Trophoblast cell (in vitro differentiated cells and primary cell): ENCODE results near the gene POLDIP3.

Source experiments
- DNase-seq, 2 donors: peaks; one replicate each; pipeline ENCODE4 v3.0.0-alpha.2; 2016
- H2AFZ ChIP-seq: 2 replicates; pipeline ENCODE4 v1.6.1; 2013; ENCODE audit warnings: low read length, moderate library complexity, mild to moderate bottlenecking; ENCODE audit not compliant: insufficient read depth, poor library complexity
- H2AK5ac ChIP-seq: 2 replicates; pipeline ENCODE4 v1.6.1; 2013; ENCODE audit warnings: mild to moderate bottlenecking, low read length
- H2BK120ac ChIP-seq: 2 replicates; pipeline ENCODE4 v1.6.1; 2013; ENCODE audit warnings: low read length, mild to moderate bottlenecking, moderate library complexity; ENCODE audit not compliant: insufficient read depth, poor library complexity
- H2BK12ac ChIP-seq: 2 replicates; pipeline ENCODE4 v1.6.1; 2013; ENCODE audit warnings: mild to moderate bottlenecking, low read length, moderate library complexity
- H2BK5ac ChIP-seq: 2 replicates; pipeline ENCODE4 v1.6.1; 2013; ENCODE audit warnings: low read length, low read depth, moderate library complexity, mild to moderate bottlenecking; ENCODE audit not compliant: poor library complexity
- H3K14ac ChIP-seq: 2 replicates; pipeline ENCODE4 v1.6.1; 2013; ENCODE audit warnings: mild to moderate bottlenecking, low read length
- H3K18ac ChIP-seq: 2 replicates; pipeline ENCODE4 v1.6.1; 2013; ENCODE audit warnings: mild to moderate bottlenecking, low read length
- H3K23ac ChIP-seq: 2 replicates; pipeline ENCODE4 v1.6.1; 2013; ENCODE audit warnings: low read length
- H3K27ac ChIP-seq: 2 replicates; pipeline ENCODE4 v1.5.1; 2013; ENCODE audit warnings: low read depth, mild to moderate bottlenecking, inconsistent platforms, low read length, moderate library complexity
- H3K27me3 ChIP-seq: 2 replicates; pipeline ENCODE4 v1.6.1; 2013; ENCODE audit warnings: inconsistent platforms, mild to moderate bottlenecking, low read length, moderate library complexity; ENCODE audit not compliant: insufficient read depth
- H3K36me3 ChIP-seq, 2 experiments: 1 replicate in 1 of 2; 2 replicates in 1 of 2; pipeline ENCODE4 v1.6.1; 2013; ENCODE audit warnings: low read length in 2 of 2, mild to moderate bottlenecking in 2 of 2, moderate library complexity in 1 of 2; ENCODE audit not compliant: insufficient read depth in 2 of 2, control insufficient read depth in 1 of 2
- H3K4ac ChIP-seq: 2 replicates; pipeline ENCODE4 v1.6.1; 2013; ENCODE audit warnings: low read depth, mild to moderate bottlenecking, low read length, moderate library complexity
- H3K4me1 ChIP-seq, 2 experiments: 1 replicate in 1 of 2; 2 replicates in 1 of 2; pipeline ENCODE4 v1.6.1; 2013; ENCODE audit warnings: low read length in 2 of 2, mild to moderate bottlenecking in 2 of 2, moderate library complexity in 1 of 2; ENCODE audit not compliant: insufficient read depth in 2 of 2, control insufficient read depth in 1 of 2
- H3K4me2 ChIP-seq: 2 replicates; pipeline ENCODE4 v1.6.1; 2013; ENCODE audit warnings: inconsistent platforms, mild to moderate bottlenecking, low read length, moderate library complexity
- H3K4me3 ChIP-seq: 2 replicates; pipeline ENCODE4 v1.5.1; 2013; ENCODE audit warnings: mild to moderate bottlenecking, low read depth, low read length, inconsistent platforms
- H3K79me1 ChIP-seq: one replicate; pipeline ENCODE4 v1.6.1; 2013; ENCODE audit warnings: low read length
- H3K79me2 ChIP-seq: 2 replicates; pipeline ENCODE4 v1.6.1; 2013; ENCODE audit warnings: low read length, mild to moderate bottlenecking; ENCODE audit not compliant: control insufficient read depth, insufficient read depth, poor library complexity
- H3K9ac ChIP-seq: 2 replicates; pipeline ENCODE4 v1.6.1; 2013; ENCODE audit warnings: mild to moderate bottlenecking, low read length
- H3K9me3 ChIP-seq: 2 replicates; pipeline ENCODE4 v1.6.1; 2013; ENCODE audit warnings: low read depth, mild to moderate bottlenecking, control low read depth, inconsistent platforms, low read length; ENCODE audit not compliant: insufficient read depth
- H4K12ac ChIP-seq: 2 replicates; pipeline ENCODE4 v1.6.1; 2013; ENCODE audit warnings: low read depth, mild to moderate bottlenecking, low read length, moderate library complexity
- H4K8ac ChIP-seq: 2 replicates; pipeline ENCODE4 v1.6.1; 2013; ENCODE audit warnings: low read depth, mild to moderate bottlenecking, low read length, moderate library complexity
- H4K91ac ChIP-seq: one replicate; pipeline ENCODE4 v1.6.1; 2013; ENCODE audit warnings: low read depth, mild to moderate bottlenecking, low read length, moderate library complexity
- WGBS: extraction: QIAGEN DNeasy Blood & Tissue Kit; methylation state at CpG from one replicate; pipeline ENCODE4 v1.1.7; 2013; ENCODE audit warnings: missing lambda C conversion rate; ENCODE audit not compliant: insufficient read length, insufficient coverage; ENCODE audit errors: extremely low coverage; 5-methylcytosine and 5-hydroxymethylcytosine counted together

POLDIP3 gene

DNA sequence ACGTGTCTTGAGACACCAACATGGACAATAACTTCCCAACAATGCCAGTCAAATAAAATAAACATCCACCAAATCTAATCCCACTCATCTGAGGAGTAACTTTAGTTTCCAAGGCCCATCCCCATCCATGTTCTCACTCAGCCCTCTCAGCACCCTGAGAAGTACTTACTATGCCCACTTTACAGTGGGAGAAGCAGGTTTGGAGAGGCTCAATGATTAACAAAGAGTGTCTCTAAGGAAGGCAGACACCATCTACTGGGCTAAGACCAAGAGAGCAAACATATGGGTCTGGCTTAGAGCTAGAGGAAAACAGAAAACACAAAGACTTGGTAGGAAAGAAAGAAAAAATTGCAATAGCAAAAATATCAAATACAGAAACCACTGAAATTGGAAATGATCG lies 11.3 kb downstream of the POLDIP3 start:
- no peaks in the 10 kb centered on the region for H3K27me3 ChIP-seq
- no peak overlapping the region for H3K23ac ChIP-seq
- H4K8ac ChIP-seq = no peak overlapping the region
- H3K79me1 ChIP-seq = no peaks in the 10 kb centered on the region
- no peak overlapping the region for H3K14ac ChIP-seq
- H2AFZ ChIP-seq = no peak overlapping the region
- peaks cover 5 to 15% of the 10 kb centered on the region in 2 experiments for H3K4me1 ChIP-seq
- H4K91ac ChIP-seq = no peak overlapping the region
- H3K4me2 ChIP-seq = no peak overlapping the region
- peaks cover 36 to 51% of the 10 kb centered on the region in 2 experiments for H3K36me3 ChIP-seq
- H2BK5ac ChIP-seq = no peak overlapping the region
- H3K9ac ChIP-seq = no peak overlapping the region
- peaks cover 3% of the 10 kb centered on the region for H3K9me3 ChIP-seq
- WGBS = no CpG with 5 or more reads among the region's 2 CpGs
- no peak overlapping the region for H3K18ac ChIP-seq
- no peak overlapping the region for H3K4me3 ChIP-seq
- H4K12ac ChIP-seq = no peak overlapping the region
- no peak overlapping the region for H3K27ac ChIP-seq
- peak overlapping the region; percentile 14 for H3K4ac ChIP-seq
- no peak for DNase-seq
- H3K79me2 ChIP-seq = peaks cover 11% of the 10 kb centered on the region
- no peak overlapping the region for H2AK5ac ChIP-seq
- no peak overlapping the region for H2BK12ac ChIP-seq
- no peak overlapping the region for H2BK120ac ChIP-seq

GRCh38 chr22:42602470-42602869 lies 12.2 kb downstream of the POLDIP3 start:
- no peak overlapping the region for H3K9ac ChIP-seq
- peaks cover 3% of the 10 kb centered on the region for H3K9me3 ChIP-seq
- H3K4me3 ChIP-seq = no peak overlapping the region
- H2BK12ac ChIP-seq = no peak overlapping the region
- DNase-seq = no peak
- H2AK5ac ChIP-seq = no peak overlapping the region
- no peak overlapping the region for H3K18ac ChIP-seq
- no peak overlapping the region for H3K4me2 ChIP-seq
- H3K27me3 ChIP-seq = no peaks in the 10 kb centered on the region
- H4K8ac ChIP-seq = no peak overlapping the region
- no peak overlapping the region for H2BK120ac ChIP-seq
- H3K4ac ChIP-seq = no peak overlapping the region
- no peaks in the 10 kb centered on the region for H3K79me1 ChIP-seq
- peaks cover 38 to 50% of the 10 kb centered on the region in 2 experiments for H3K36me3 ChIP-seq
- no peak overlapping the region for H4K12ac ChIP-seq
- no peak overlapping the region for H3K27ac ChIP-seq
- no peak overlapping the region for H2BK5ac ChIP-seq
- no peak overlapping the region for H3K23ac ChIP-seq
- WGBS = no CpG with 5 or more reads among the region's 2 CpGs
- H4K91ac ChIP-seq = no peak overlapping the region
- H3K4me1 ChIP-seq = peaks cover 4 to 14% of the 10 kb centered on the region in 2 experiments
- H2AFZ ChIP-seq = no peak overlapping the region
- H3K79me2 ChIP-seq = peaks cover 9% of the 10 kb centered on the region
- H3K14ac ChIP-seq = no peak overlapping the region

DNA sequence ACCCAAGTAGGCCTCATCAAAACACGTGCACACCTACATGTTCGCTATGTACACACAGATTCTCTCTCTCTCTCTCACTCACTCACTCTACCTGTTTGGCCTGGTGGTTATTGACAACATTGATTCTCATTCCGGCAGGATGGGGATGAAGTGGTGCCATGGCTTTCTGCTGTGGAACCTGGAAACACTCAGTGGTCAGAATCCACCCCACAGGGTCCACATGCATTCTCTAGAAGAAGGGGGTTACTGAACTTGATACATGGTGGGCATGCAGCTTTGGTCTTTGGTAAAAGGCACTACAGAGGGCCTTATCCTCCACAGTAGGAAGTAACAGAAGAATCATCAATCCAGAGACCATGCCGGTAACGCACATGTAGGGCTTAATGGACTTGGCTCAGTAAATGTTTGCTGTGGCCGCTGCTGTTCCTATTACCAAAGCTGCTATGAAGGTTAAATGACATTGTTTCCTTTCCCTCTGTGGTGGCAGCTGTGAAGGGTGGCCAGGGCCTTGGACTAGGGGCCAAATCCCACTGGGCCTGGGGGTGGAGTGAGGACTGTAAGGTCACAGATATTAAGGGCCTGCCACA lies 12.7 kb downstream of the POLDIP3 start:
- Histone ChIP-seq H3K27ac (no peak overlapping the region), H3K18ac (no peak overlapping the region), H2BK120ac (no peak overlapping the region), H3K4me1 (peaks cover 4 to 18% of the 10 kb centered on the region in 2 experiments), H3K79me2 (peaks cover 9% of the 10 kb centered on the region), H3K9ac (no peak overlapping the region), H2BK12ac (no peak overlapping the region), H3K36me3 (peaks cover 39 to 53% of the 10 kb centered on the region in 2 experiments), H4K8ac (no peak overlapping the region), H3K23ac (no peak overlapping the region), H4K91ac (no peak overlapping the region), H3K27me3 (no peaks in the 10 kb centered on the region), H2AK5ac (no peak overlapping the region), H3K4me2 (no peak overlapping the region), H2AFZ (no peak overlapping the region), H4K12ac (no peak overlapping the region), H3K79me1 (no peaks in the 10 kb centered on the region), H3K14ac (no peak overlapping the region), H3K4ac (peak overlapping the region; percentile 9), H3K4me3 (no peak overlapping the region), H3K9me3 (peaks cover 3% of the 10 kb centered on the region), H2BK5ac (no peak overlapping the region)
- no peak for DNase-seq
- WGBS = no CpG with 5 or more reads among the region's 6 CpGs

GRCh38 chr22:42596863-42597530 lies 17.7 kb downstream of the POLDIP3 start:
- Histone ChIP-seq H3K79me1 (peaks cover 12% of the 10 kb centered on the region), H3K4me1 (peaks cover 14 to 27% of the 10 kb centered on the region in 2 experiments), H3K18ac (no peak overlapping the region), H3K14ac (no peak overlapping the region), H2BK120ac (no peak overlapping the region), H2AFZ (no peak overlapping the region), H4K91ac (no peak overlapping the region), H3K9me3 (peaks cover 3% of the 10 kb centered on the region), H3K4ac (no peak overlapping the region), H3K27me3 (no peaks in the 10 kb centered on the region), H3K4me2 (no peak overlapping the region), H2BK5ac (no peak overlapping the region), H4K12ac (no peak overlapping the region), H3K9ac (no peak overlapping the region), H3K4me3 (no peak overlapping the region), H3K36me3 (peaks cover 54 to 64% of the 10 kb centered on the region in 2 experiments), H2BK12ac (no peak overlapping the region), H3K23ac (no peak overlapping the region), H4K8ac (no peak overlapping the region), H3K27ac (peak overlapping the region; percentile 59), H3K79me2 (peaks cover 3% of the 10 kb centered on the region), H2AK5ac (no peak overlapping the region)
- no CpG with 5 or more reads among the region's 11 CpGs for WGBS
- no peak for DNase-seq
